Measurements from ENCODE around the gene SYCE3.

SYCE3 gene

DNA sequence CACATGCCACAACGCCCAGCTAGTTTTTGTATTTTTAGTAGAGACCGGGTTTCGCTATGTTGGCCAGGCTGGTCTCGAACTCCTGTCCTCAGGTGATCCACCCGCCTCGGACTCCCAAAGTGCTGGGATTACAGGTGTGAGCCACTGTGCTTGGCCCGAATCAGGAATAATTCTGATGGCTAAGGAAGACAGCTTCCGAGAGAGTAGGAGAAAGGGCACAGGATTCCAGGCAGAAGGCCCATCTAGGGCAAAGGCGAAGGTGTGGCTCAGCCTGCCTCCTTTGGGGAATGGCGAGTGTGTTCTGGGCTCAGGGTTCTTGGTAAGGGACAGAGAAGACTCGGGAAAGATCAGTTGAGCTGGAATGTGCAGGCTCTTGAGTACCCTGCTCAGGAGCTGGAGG, 1.6 kb upstream of the SYCE3 start:
- no peak overlapping the region for H3K4me3 ChIP-seq (ENCODE audit: low read length)
- DNase-seq: no peak
- peaks cover 20% of the 10 kb centered on the region for H3K27me3 ChIP-seq (replicated peaks; ENCODE audit: insufficient read depth, low read length)
- no peaks in the 10 kb centered on the region for H4K20me1 ChIP-seq (ENCODE audit: insufficient read depth, low read length)
- no peak overlapping the region for H2AFZ ChIP-seq (ENCODE audit: low read length)
- no peaks in the 10 kb centered on the region for H3K9me3 ChIP-seq (replicated peaks; ENCODE audit: insufficient read depth, low read length)
- H3K4me2 ChIP-seq (ENCODE audit: low read depth, low read length): no peak overlapping the region
- H3K79me2 ChIP-seq (ENCODE audit: low read length): no peaks in the 10 kb centered on the region
- no peaks in the 10 kb centered on the region for H3K36me3 ChIP-seq (replicated peaks; ENCODE audit: insufficient read depth, low read length)
- no peak overlapping the region for H3K9ac ChIP-seq (ENCODE audit: low read length)
- TF ChIP-seq, protein P1, sequence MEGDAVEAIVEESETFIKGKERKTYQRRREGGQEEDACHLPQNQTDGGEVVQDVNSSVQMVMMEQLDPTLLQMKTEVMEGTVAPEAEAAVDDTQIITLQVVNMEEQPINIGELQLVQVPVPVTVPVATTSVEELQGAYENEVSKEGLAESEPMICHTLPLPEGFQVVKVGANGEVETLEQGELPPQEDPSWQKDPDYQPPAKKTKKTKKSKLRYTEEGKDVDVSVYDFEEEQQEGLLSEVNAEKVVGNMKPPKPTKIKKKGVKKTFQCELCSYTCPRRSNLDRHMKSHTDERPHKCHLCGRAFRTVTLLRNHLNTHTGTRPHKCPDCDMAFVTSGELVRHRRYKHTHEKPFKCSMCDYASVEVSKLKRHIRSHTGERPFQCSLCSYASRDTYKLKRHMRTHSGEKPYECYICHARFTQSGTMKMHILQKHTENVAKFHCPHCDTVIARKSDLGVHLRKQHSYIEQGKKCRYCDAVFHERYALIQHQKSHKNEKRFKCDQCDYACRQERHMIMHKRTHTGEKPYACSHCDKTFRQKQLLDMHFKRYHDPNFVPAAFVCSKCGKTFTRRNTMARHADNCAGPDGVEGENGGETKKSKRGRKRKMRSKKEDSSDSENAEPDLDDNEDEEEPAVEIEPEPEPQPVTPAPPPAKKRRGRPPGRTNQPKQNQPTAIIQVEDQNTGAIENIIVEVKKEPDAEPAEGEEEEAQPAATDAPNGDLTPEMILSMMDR (IDR thresholded peaks at IDR 0.05; ENCODE audit: low read length): no peak
- TF ChIP-seq EZH2phosphoT487 (IDR thresholded peaks at IDR 0.05; ENCODE audit: low read length) (no peak), EZH2 (optimal IDR thresholded peaks at IDR 0.05; ENCODE audit: low read depth, low read length) (no peak)
- no peaks in the 10 kb centered on the region for H3K9me2 ChIP-seq (replicated peaks; ENCODE audit: insufficient read depth, low read length)
- no peaks in the 10 kb centered on the region for H3F3A ChIP-seq (ENCODE audit: insufficient read depth, low read length)
- H3K4me1 ChIP-seq (ENCODE audit: low read length): no peaks in the 10 kb centered on the region
- no peak overlapping the region for H3K27ac ChIP-seq (ENCODE audit: low read length)

DNA sequence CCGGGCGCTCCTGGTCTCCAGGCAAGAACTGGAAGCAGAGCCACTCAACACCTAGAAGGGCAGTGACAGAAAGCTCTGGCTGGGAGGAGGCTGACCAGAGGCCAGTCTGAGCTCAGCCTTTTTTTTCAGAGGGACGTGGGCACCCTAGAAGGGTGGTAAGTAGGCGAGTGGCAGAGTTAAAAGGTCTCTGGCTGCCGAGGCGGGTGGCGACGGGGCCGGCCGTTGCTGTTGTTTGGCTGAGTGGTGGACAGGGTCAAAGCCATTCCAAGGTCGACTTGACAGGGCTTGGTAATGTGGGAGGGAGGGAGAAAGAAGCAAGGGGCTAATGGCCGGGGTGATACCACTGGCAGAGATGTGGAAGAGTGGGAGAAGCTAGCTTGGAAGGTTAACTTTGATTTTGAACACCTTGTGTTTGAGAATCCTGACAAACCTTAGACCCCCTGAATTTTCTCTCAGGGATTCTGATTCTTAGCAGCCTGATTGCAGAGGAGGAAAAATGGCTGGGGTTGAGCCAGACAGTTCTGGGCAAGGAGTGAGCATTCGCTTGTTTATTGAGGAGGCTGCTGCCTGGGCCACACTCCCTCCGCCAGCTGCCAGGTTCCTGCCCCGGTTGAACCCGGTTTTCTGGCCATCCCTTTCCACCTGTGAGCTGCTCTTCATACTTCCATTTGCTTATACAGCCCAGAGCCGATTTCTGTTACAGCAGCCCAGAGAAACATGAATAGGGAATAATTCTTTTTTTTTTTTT, 868 bp upstream of the SYCE3 start:
- TF ChIP-seq EZH2phosphoT487 (IDR thresholded peaks at IDR 0.05; ENCODE audit: low read length) (no peak), EZH2 (optimal IDR thresholded peaks at IDR 0.05; ENCODE audit: low read depth, low read length) (no peak)
- TF ChIP-seq, protein P1 (IDR thresholded peaks at IDR 0.05; ENCODE audit: low read length): no peak
- Histone ChIP-seq H3K4me3 (ENCODE audit: low read length) (peak overlapping the region; percentile 75), H3K9me2 (replicated peaks; ENCODE audit: insufficient read depth, low read length) (no peaks in the 10 kb centered on the region), H3K79me2 (ENCODE audit: low read length) (no peaks in the 10 kb centered on the region), H2AFZ (ENCODE audit: low read length) (peak overlapping the region; percentile 99), H3K4me2 (ENCODE audit: low read depth, low read length) (peak overlapping the region; percentile 100), H3K27ac (ENCODE audit: low read length) (no peak overlapping the region), H3K9me3 (replicated peaks; ENCODE audit: insufficient read depth, low read length) (no peaks in the 10 kb centered on the region), H4K20me1 (ENCODE audit: insufficient read depth, low read length) (no peaks in the 10 kb centered on the region), H3K9ac (ENCODE audit: low read length) (peak overlapping the region; percentile 43; the same call in 1 of the 2 replicates), H3F3A (ENCODE audit: insufficient read depth, low read length) (no peaks in the 10 kb centered on the region), H3K4me1 (ENCODE audit: low read length) (no peaks in the 10 kb centered on the region), H3K36me3 (replicated peaks; ENCODE audit: insufficient read depth, low read length) (no peaks in the 10 kb centered on the region), H3K27me3 (replicated peaks; ENCODE audit: insufficient read depth, low read length) (peaks cover 20% of the 10 kb centered on the region)
- no peak for DNase-seq

DNA sequence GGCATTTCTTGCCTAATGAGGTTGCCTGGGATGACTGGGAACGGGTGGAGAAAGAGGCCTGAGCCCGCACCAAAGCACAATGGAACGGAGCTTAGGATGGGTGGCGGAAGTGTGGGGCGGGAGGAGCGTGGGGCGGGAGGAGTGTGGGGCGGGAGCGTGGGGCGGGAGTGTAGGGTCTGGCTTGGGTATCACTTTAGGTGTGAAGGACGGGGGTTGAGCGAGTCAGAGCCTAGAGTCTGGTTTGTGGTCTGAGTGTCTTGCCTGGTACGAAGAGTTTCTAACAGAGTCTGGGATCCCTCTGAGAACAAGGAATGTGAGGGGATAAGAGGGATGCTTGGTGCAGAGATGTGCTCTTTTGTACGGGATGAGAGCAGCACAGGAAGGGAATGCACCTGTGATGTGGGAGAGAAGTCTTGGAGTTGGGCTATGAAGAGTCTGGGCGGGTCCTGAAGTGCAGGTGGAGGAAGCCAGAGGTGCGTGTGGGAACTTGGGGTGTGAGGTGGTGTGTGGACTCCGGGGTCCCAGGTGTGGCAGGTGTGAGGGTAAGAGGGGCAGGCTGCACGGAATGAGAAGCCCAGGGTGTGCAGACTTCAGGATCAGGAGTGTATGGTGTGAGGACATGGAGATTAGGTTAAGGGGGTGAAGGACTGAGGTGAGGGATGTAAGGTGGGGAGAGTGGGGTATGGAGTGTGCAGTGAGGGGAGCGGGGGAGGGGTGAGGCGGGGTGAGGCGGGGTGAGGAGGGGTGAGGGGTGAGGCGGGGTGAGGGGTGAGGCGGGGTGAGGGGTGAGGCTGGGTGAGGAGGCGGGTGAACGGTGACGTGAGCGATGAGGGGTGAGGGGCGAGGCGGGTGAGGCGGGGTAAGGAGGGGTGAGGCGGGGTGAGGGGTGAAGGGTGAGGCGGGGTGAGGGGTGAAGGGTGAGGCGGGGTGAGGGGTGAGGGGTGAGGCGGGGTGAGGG, 1.0 kb downstream of the SYCE3 start:
- Histone ChIP-seq H3K27me3 (replicated peaks; ENCODE audit: insufficient read depth, low read length) (peaks cover 20% of the 10 kb centered on the region), H3K9me3 (replicated peaks; ENCODE audit: insufficient read depth, low read length) (no peaks in the 10 kb centered on the region), H3K9ac (ENCODE audit: low read length) (no peak overlapping the region), H4K20me1 (ENCODE audit: insufficient read depth, low read length) (no peaks in the 10 kb centered on the region), H3K9me2 (replicated peaks; ENCODE audit: insufficient read depth, low read length) (no peaks in the 10 kb centered on the region), H3K79me2 (ENCODE audit: low read length) (no peaks in the 10 kb centered on the region), H3K27ac (ENCODE audit: low read length) (no peak overlapping the region), H3K4me3 (ENCODE audit: low read length) (no peak overlapping the region), H3K4me2 (ENCODE audit: low read depth, low read length) (no peak overlapping the region), H3F3A (ENCODE audit: insufficient read depth, low read length) (no peaks in the 10 kb centered on the region), H2AFZ (ENCODE audit: low read length) (no peak overlapping the region), H3K36me3 (replicated peaks; ENCODE audit: insufficient read depth, low read length) (no peaks in the 10 kb centered on the region), H3K4me1 (ENCODE audit: low read length) (no peaks in the 10 kb centered on the region)
- no peak for DNase-seq
- TF ChIP-seq, protein P1 (IDR thresholded peaks at IDR 0.05; ENCODE audit: low read length): no peak
- TF ChIP-seq EZH2phosphoT487 (IDR thresholded peaks at IDR 0.05; ENCODE audit: low read length) (no peak), EZH2 (optimal IDR thresholded peaks at IDR 0.05; ENCODE audit: low read depth, low read length) (no peak)

Data from MM.1S (cell line).